ENCODE data around the gene TSC22D1.

DNA sequence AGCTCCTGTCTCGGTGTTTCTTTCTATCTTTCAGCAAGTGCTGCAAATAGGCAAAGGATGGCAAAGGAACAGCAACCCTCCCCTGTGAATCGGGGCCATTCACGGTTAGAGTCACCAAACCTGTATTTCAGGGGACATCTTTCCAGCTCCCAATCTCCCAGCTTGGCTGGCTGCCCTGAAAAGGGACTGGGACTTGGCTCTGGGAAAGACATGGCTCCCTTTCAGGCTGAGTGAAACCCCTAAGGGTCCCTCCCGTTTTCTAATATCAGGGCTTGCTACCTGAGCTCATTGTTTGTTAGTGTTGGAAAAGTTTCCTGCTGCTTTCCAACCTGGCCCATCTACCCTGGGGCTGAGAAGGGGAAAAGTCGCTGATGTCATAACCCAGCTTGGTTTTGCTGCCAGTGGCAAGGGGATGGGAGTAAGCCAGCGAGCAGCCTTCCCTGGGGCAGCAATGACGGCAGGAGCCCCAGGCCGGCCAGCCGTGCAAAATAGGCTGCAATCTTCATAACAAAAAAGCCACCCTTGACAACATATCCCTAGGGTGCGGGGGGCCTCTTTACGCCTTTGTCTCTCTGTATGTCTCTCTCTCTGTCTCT, 172.6 kb downstream of the TSC22D1 start:
- TF ChIP-seq, protein P1, sequence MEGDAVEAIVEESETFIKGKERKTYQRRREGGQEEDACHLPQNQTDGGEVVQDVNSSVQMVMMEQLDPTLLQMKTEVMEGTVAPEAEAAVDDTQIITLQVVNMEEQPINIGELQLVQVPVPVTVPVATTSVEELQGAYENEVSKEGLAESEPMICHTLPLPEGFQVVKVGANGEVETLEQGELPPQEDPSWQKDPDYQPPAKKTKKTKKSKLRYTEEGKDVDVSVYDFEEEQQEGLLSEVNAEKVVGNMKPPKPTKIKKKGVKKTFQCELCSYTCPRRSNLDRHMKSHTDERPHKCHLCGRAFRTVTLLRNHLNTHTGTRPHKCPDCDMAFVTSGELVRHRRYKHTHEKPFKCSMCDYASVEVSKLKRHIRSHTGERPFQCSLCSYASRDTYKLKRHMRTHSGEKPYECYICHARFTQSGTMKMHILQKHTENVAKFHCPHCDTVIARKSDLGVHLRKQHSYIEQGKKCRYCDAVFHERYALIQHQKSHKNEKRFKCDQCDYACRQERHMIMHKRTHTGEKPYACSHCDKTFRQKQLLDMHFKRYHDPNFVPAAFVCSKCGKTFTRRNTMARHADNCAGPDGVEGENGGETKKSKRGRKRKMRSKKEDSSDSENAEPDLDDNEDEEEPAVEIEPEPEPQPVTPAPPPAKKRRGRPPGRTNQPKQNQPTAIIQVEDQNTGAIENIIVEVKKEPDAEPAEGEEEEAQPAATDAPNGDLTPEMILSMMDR (conservative IDR thresholded peaks at IDR 0.05): no peak
- TF ChIP-seq EZH2 (IDR thresholded peaks at IDR 0.05; ENCODE audit: low read depth): no peak

All from PC-9 (cell line).